ENCODE data around the gene TMEM225B. TPM values are rescaled to one million over a fixed set of nuclear protein-coding genes. Genes with fewer than 3 reads are reported as not detected.
"Not testable (repeated sequence)": the region's sequence is repeated elsewhere in the genome, so short reads cannot be mapped to it uniquely, and the experiment has no call there.

Gene TMEM225B
- polyA plus RNA-seq, 3 donors from 2014 or later, result 1.3 to 6.5 (median 2.8) TPM

DNA sequence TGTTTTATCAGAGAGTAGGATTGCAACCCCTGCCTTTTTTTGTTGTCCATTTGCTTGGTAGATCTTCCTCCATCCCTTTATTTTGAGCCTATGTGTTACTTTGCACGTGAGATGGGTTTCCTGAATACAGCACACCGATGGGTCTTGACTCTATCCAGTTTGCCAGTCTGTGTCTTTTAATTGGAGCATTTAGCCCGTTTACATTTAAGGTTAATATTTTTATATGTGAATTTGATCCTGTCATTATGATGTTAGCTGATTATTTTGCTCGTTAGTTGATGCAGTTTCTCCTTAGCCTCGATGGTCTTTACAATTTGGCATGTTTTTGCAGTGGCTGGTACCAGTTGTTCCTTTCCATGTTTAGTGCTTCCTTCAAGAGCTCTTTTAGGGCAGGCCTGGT, 59.8 kb downstream of the TMEM225B start:
- not testable (repeated sequence) for H3K9me3 Mint-ChIP-seq; H3K27ac Mint-ChIP-seq; DNase-seq; H3K4me3 Mint-ChIP-seq; H3K27me3 Mint-ChIP-seq (ENCODE audit: low read depth in 3 of 3); H3K4me1 Mint-ChIP-seq
- H3K36me3 Mint-ChIP-seq, result peaks cover 4 to 25% (median 19%) of the 10 kb centered on the region in 3 donors

Other genes starting within 250 kb of the TMEM225B start
- 100 to 1,000 TPM; 582 to 834 (median 626) TPM for gene ARPC1B, start 223.5 kb upstream of the TMEM225B start, polyA plus RNA-seq
- gene PDAP1, start 189.7 kb upstream of the TMEM225B start, polyA plus RNA-seq, result 10 to 100 TPM; 20.7 to 43.3 (median 30.0) TPM
- gene BUD31, start 189.3 kb upstream of the TMEM225B start, polyA plus RNA-seq, result 100 to 1,000 TPM; 265 to 362 (median 279) TPM
- 1 to 10 TPM in 2 of 3 donors, under 1 TPM in 1; 0.83 to 3.7 (median 1.4) TPM for gene PTCD1, start 159.5 kb upstream of the TMEM225B start, polyA plus RNA-seq
- gene CPSF4, start 159.3 kb upstream of the TMEM225B start, polyA plus RNA-seq, result 10 to 100 TPM; 18.4 to 26.6 (median 22.2) TPM
- 100 to 1,000 TPM; 455 to 757 (median 495) TPM for gene ATP5MF, start 132.1 kb upstream of the TMEM225B start, polyA plus RNA-seq
- gene ZNF789, start 125.4 kb upstream of the TMEM225B start, polyA plus RNA-seq, result 1 to 10 TPM; 4.6 to 7.6 (median 5.4) TPM
- 10 to 100 TPM; 68.6 to 91.7 (median 76.0) TPM for gene ZNF394, start 98.0 kb upstream of the TMEM225B start, polyA plus RNA-seq
- 1 to 10 TPM; 3.2 to 9.4 (median 4.6) TPM for gene ZKSCAN5, start 93.6 kb upstream of the TMEM225B start, polyA plus RNA-seq
- 1 to 10 TPM in 2 of 3 donors, not detected in 1; 1.9 to 4.7 TPM for gene FAM200A, start 46.2 kb upstream of the TMEM225B start, polyA plus RNA-seq
- gene ZNF655, start 39.6 kb upstream of the TMEM225B start, polyA plus RNA-seq, result 10 to 100 TPM; 69.8 to 98.9 (median 75.0) TPM
- gene ZSCAN25, start 18.7 kb downstream of the TMEM225B start, polyA plus RNA-seq, result 10 to 100 TPM in 1 of 3 donors, 1 to 10 TPM in 2; 7.6 to 14.9 (median 9.6) TPM
- gene CYP3A5, start 81.7 kb downstream of the TMEM225B start, polyA plus RNA-seq, result under 1 TPM in 1 of 3 donors, not detected in 2; 0.35 TPM
- gene CYP3A7, start 136.9 kb downstream of the TMEM225B start, polyA plus RNA-seq, result not detected
- gene CYP3A4, start 185.9 kb downstream of the TMEM225B start, polyA plus RNA-seq, result not detected
- not detected for gene CYP3A43, start 229.7 kb downstream of the TMEM225B start, polyA plus RNA-seq